Pancreas (tissue), 10 donors: ENCODE data around the gene CCR5AS.

ENCODE experiments used
- ATAC-seq, 4 donors: fragments of 200-7000 bp; cut with Tn5 transposase; one replicate each; pipeline versions ENCODE4 v1.8.0 to v1.9.1; 2020; ENCODE audit warnings: mild to moderate bottlenecking in 4 of 4, moderate library complexity in 4 of 4
- DNase-seq, 6 donors: peaks; one replicate each; pipeline ENCODE4 v3.0.0-alpha.2; 2020
- FAIRE-seq: peaks from 2 replicates; lab custom pipeline; 2012; peaks lifted over from hg19 to GRCh38; lab: Jason Lieb, UNC
- H3K27ac ChIP-seq, 4 donors: fragments of 200-600 bp; sonication (generic); 1 replicate in 3 of 4; 2 replicates in 1 of 4; pipeline versions ENCODE4 v1.5.0 to v1.8.0; 2020
- H3K27me3 ChIP-seq, 4 donors: fragments of 200-600 bp; one replicate each; pipeline ENCODE4 v1.8.0; 2021
- H3K36me3 ChIP-seq, 3 donors: fragments of 200-600 bp; sonication (generic) in 1 of 3; one replicate each; pipeline versions ENCODE4 v1.5.0 to v1.8.0; 2020 to 2021
- H3K4me1 ChIP-seq, 3 donors: fragments of 200-600 bp; one replicate each; pipeline ENCODE4 v1.8.0; 2021
- H3K4me3 ChIP-seq, 4 donors: fragments of 200-600 bp; sonication (generic) in 2 of 4; one replicate each; pipeline versions ENCODE4 v1.5.0 to v1.8.0; 2020 to 2021
- H3K9me3 ChIP-seq, 4 donors: fragments of 200-600 bp; one replicate each; pipeline ENCODE4 v1.8.0; 2021
- CTCF ChIP-seq, 4 donors: fragments of 200-600 bp; sonication (generic) in 3 of 4; IDR thresholded peaks; one replicate each; pipeline versions ENCODE4 v1.5.0 to v1.8.0; 2021; ENCODE audit warnings: antibody characterized with exemption in 4 of 4
- WGBS, 2 donors: extraction: QIAGEN DNeasy Blood & Tissue Kit; methylation state at CpG; one replicate each; pipeline ENCODE4 v1.1.7; 2013; 5-methylcytosine and 5-hydroxymethylcytosine counted together
- intact Hi-C, 3 donors: fragments of 100-400 bp; cut with DNase I; formaldehyde crosslinking; loops; one replicate each; pipeline versions ENCODE4 v1.11.1 to v1.14.2; 2022
- donor health status: healthy with polysubstance abuse.
- donor health status: DM: no; HTN: no; CAD: no; lungs with moderate emphysema.
- donor health status: DM: no; HTN: no; CAD: no.
- donor health status: control.
- donor health status: control.
- donor health status: Bipolar disorder and iron deficiency.
- donor health status: DM: yes; HTN: yes; CAD: no.
- donor health status: DM: no; HTN: no; CAD: no.
- donor health status: DM: no; HTN: no; CAD: no.
- donor health status: DM: yes; HTN: yes; CAD: no.

The CCR5AS gene

GRCh38 chr3:46406788-46407611 is at the start of gene CCR5AS, which contains the start of gene CCRL2:
Gene CCR5AS (minus strand): TSS chr3:46407066.
Gene CCRL2 (plus strand): TSS chr3:46407259. CDS start chr3:46408080, 821 bp downstream.
- H3K27ac ChIP-seq, result peak within 1 kb of the TSS in 2 of 4 donors; percentile 67 to 73
- DNase-seq, result peak in 4 of 6 donors; percentile 55 to 66 (median 60)
- peaks cover 0 to 21% (median 4%) of the 10 kb centered on the region in 3 donors for H3K4me1 ChIP-seq
- WGBS, 2 donors, result 53 to 54% methylated on average over 20 of the region's 20 CpGs
- TF ChIP-seq CTCF (IDR thresholded peaks at IDR 0.05), result no peak
- no peaks in the 10 kb centered on the region for H3K36me3 ChIP-seq
- FAIRE-seq, result no peak
- peak within 1 kb of the TSS in 1 of 4 donors; percentile 24 for H3K4me3 ChIP-seq
- ATAC-seq, result peak; percentile 83 to 88 (median 84)
- H3K9me3 ChIP-seq, result no peaks in the 10 kb centered on the region
- intact Hi-C loops, result no loop called here
- H3K27me3 ChIP-seq, result no peaks in the 10 kb centered on the region

- no peaks in the 10 kb centered on the region for H3K27me3 ChIP-seq
- FAIRE-seq (no peak), DNase-seq (no peak), ATAC-seq (no peak)
- TF ChIP-seq CTCF (IDR thresholded peaks at IDR 0.05), result no peak
- H3K27ac ChIP-seq, result no peak overlapping the region
- no peaks in the 10 kb centered on the region for H3K9me3 ChIP-seq
- no peak overlapping the region for H3K4me3 ChIP-seq
- no peaks in the 10 kb centered on the region for H3K4me1 ChIP-seq
- intact Hi-C loops, result no loop called here
- no peaks in the 10 kb centered on the region for H3K36me3 ChIP-seq
- WGBS, 2 donors, result 92% methylated on average over 14 of the region's 14 CpGs
These were observed 49.3 kb upstream of the CCR5AS start for GRCh38 chr3:46456118-46456517.

- intact Hi-C loops, result no loop called here
These were observed 48.6 kb upstream of the CCR5AS start for GRCh38 chr3:46455231-46456115.

GRCh38 chr3:46454606-46455005 is 47.7 kb upstream of the CCR5AS start:
- WGBS, 2 donors, result 78 to 81% methylated on average over 7 of the region's 7 CpGs
- intact Hi-C loops, result no loop called here
- no peak for FAIRE-seq
- DNase-seq, result no peak
- no peaks in the 10 kb centered on the region for H3K9me3 ChIP-seq
- H3K27me3 ChIP-seq, result no peaks in the 10 kb centered on the region
- no peak overlapping the region for H3K27ac ChIP-seq
- no peaks in the 10 kb centered on the region for H3K36me3 ChIP-seq
- no peak for TF ChIP-seq CTCF (IDR thresholded peaks at IDR 0.05)
- no peak overlapping the region for H3K4me3 ChIP-seq
- no peaks in the 10 kb centered on the region for H3K4me1 ChIP-seq
- no peak for ATAC-seq

More at GRCh38 chr3:46455231-46456115, 48.6 kb upstream of the CCR5AS start:
- no peaks in the 10 kb centered on the region for H3K27me3 ChIP-seq
- ATAC-seq (no peak), FAIRE-seq (no peak), DNase-seq (no peak)
- no peak overlapping the region for H3K4me3 ChIP-seq
- no peaks in the 10 kb centered on the region for H3K36me3 ChIP-seq
- no peaks in the 10 kb centered on the region for H3K9me3 ChIP-seq
- no peak overlapping the region for H3K27ac ChIP-seq
- TF ChIP-seq CTCF (IDR thresholded peaks at IDR 0.05), result no peak
- no peaks in the 10 kb centered on the region for H3K4me1 ChIP-seq
- 86 to 88% methylated on average over 21 of the region's 21 CpGs for WGBS, 2 donors
